ENCODE measurements around the gene ACSF2. TPM values are rescaled to one million over a fixed set of nuclear protein-coding genes. Genes with fewer than 3 reads are reported as not detected.
A peak's percentile ranks its signal among the peaks of the same experiment; 100 is the strongest.

The ACSF2 gene, protein sequence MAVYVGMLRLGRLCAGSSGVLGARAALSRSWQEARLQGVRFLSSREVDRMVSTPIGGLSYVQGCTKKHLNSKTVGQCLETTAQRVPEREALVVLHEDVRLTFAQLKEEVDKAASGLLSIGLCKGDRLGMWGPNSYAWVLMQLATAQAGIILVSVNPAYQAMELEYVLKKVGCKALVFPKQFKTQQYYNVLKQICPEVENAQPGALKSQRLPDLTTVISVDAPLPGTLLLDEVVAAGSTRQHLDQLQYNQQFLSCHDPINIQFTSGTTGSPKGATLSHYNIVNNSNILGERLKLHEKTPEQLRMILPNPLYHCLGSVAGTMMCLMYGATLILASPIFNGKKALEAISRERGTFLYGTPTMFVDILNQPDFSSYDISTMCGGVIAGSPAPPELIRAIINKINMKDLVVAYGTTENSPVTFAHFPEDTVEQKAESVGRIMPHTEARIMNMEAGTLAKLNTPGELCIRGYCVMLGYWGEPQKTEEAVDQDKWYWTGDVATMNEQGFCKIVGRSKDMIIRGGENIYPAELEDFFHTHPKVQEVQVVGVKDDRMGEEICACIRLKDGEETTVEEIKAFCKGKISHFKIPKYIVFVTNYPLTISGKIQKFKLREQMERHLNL
- total RNA-seq (2022) (135 and 161 TPM in 2 replicates), Bru-seq, nascent RNA (percentile 85 among the genes with signal in this experiment), BruChase-seq, experiment 1, labeled RNA remaining after a 2-hour chase (percentile 89 among the genes with signal in this experiment), BruChase-seq, experiment 2, labeled RNA remaining after a 6-hour chase (percentile 85 among the genes with signal in this experiment)
- long read RNA-seq, transcript ACSF2-201 (16 exons, 2,235 nt): major isoform, 25 of 62 reads
- long read RNA-seq, partial matches to known transcripts: 20 of 62 reads
- long read RNA-seq, other reads (novel, unspliced or antisense): 16 of 62 reads

DNA sequence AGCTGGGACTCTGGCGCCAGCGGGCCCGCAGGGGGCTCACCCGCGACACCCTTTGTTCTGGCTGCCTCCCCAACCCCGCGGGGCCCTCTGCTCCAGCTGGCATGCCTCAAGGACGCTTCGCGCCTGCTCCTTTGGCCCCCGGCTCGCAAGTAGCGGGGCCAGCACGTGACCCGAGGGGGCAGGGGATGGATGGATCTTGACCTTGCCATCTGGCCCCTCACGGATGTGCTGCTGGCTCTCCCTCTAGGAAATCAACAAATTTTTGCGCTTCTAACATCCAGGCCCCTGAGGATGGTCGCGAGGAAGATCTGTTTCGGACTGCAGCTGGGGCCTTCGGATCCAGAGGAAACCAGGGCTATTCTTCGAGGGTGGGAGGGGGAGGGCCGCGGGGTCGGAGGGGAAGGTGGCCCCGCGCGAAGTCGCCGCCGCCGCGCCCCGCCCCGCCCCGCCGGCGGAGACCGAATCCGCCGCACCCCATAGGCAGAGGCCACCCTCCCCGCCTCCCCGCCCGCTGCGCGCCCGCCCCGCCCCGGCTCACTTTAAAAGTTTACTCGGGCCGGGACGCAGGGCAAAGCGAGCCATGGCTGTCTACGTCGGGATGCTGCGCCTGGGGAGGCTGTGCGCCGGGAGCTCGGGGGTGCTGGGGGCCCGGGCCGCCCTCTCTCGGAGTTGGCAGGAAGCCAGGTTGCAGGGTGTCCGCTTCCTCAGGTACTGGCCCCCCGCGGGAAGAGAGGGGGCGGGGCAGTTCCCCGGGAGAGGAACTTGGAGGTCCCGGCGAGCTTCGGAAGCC, at the start of gene ACSF2:
Gene ACSF2 (plus strand): TSS at position 537 of the 790 bp plus-strand sequence. CDS start 44 bp downstream, at position 581.
- H3K27me3 ChIP-seq (replicated peaks; ENCODE audit: control insufficient read depth, insufficient read depth, low read length): no peaks in the 10 kb centered on the region
- peaks cover 64% of the 10 kb centered on the region for H3K4me1 ChIP-seq
- peaks cover 6% of the 10 kb centered on the region for H3K36me3 Mint-ChIP-seq (ENCODE audit: insufficient read depth, unreplicated experiment)
- intact Hi-C loops (cut with micrococcal nuclease; ENCODE audit: unreplicated experiment): no loop called here
- TSS peak; percentile 60 for BruUV-seq (replicated peaks)
- H3K27ac Mint-ChIP-seq (ENCODE audit: unreplicated experiment): peak within 1 kb of the TSS; percentile 54
- no peaks in the 10 kb centered on the region for H3K9me3 Mint-ChIP-seq (ENCODE audit: unreplicated experiment)
- CTCF ChIA-PET: interaction anchor here (0.6 to 3.6 kb wide), 16 partner anchors 9 to 420 kb away, joined by 3 to 40 read pairs (median 4); partner anchors contain the start of gene LRRC59
- H3K4me3 ChIP-seq (ENCODE audit: low read depth, low read length): peak within 1 kb of the TSS; percentile 74
- no peaks in the 10 kb centered on the region for H3K9me3 ChIP-seq
- H3K4me3 Mint-ChIP-seq (ENCODE audit: unreplicated experiment): peak within 1 kb of the TSS; percentile 80
- H3K4me1 Mint-ChIP-seq (ENCODE audit: low read depth, unreplicated experiment): peaks cover 60% of the 10 kb centered on the region
- H3K27me3 Mint-ChIP-seq (ENCODE audit: insufficient read depth, unreplicated experiment): no peaks in the 10 kb centered on the region
- TF ChIP-seq, protein P1, sequence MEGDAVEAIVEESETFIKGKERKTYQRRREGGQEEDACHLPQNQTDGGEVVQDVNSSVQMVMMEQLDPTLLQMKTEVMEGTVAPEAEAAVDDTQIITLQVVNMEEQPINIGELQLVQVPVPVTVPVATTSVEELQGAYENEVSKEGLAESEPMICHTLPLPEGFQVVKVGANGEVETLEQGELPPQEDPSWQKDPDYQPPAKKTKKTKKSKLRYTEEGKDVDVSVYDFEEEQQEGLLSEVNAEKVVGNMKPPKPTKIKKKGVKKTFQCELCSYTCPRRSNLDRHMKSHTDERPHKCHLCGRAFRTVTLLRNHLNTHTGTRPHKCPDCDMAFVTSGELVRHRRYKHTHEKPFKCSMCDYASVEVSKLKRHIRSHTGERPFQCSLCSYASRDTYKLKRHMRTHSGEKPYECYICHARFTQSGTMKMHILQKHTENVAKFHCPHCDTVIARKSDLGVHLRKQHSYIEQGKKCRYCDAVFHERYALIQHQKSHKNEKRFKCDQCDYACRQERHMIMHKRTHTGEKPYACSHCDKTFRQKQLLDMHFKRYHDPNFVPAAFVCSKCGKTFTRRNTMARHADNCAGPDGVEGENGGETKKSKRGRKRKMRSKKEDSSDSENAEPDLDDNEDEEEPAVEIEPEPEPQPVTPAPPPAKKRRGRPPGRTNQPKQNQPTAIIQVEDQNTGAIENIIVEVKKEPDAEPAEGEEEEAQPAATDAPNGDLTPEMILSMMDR (IDR thresholded peaks at IDR 0.05; ENCODE audit: insufficient read depth in 1 of 2, low read depth in 1 of 2, low read length in 1 of 2, severe bottlenecking in 1 of 2, unreplicated experiment in 1 of 2): peak in 1 of 2 experiments; percentile 35
- POLR2A ChIA-PET: interaction anchor here (0.5 to 1.6 kb wide), 6 partner anchors 17 to 694 kb away, joined by 4 to 9 read pairs (median 6); partner anchors contain the start of genes LRRC59 and PPP1R9B
- H3K36me3 ChIP-seq (ENCODE audit: control insufficient read depth, insufficient read depth, low read length): no peaks in the 10 kb centered on the region
- peak; percentile 92 to 93 for DNase-seq

DNA sequence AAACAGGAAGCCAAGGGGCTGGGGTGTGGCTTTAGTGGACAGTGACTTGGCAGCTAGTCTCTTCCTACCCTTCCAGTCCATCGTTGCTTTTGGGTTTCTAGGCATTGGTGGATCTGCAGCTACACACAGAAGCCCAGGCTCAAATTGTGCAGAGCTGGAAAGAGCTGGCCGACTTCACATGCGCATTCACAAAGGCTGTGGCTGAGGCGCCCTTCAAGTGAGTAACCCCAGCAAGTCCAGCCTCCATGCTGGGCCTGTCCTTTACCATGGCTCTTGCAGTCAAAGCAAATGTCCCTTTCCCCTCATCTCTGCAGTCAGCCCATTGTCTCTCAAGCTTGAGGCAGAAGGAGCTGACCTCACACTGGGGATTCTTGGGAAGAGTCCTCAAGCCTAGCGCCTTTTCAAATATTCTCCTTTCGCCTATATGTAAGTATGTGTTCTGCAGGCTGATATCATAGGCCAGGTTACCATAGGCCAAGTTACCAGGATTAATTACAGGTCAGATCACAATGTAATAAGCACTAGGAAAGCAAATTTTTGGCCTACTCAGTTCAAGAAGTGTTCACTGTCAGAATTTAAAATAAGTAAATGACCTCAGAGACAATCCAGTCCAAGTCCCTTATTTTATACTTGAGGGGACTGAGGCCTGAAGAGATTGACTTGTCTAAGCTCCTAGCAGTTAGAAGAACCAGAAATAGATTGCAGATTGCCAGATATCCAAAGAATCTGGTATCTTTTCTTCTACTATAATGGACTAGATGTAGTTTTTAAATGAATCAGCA, 46.5 kb upstream of the ACSF2 start:
- Histone ChIP-seq H3K9me3 (no peaks in the 10 kb centered on the region), H3K4me3 (ENCODE audit: low read depth, low read length) (no peak overlapping the region), H3K27me3 (replicated peaks; ENCODE audit: control insufficient read depth, insufficient read depth, low read length) (no peaks in the 10 kb centered on the region), H3K36me3 (ENCODE audit: control insufficient read depth, insufficient read depth, low read length) (peaks cover 7% of the 10 kb centered on the region), H3K4me1 (no peaks in the 10 kb centered on the region)
- H3K4me1 Mint-ChIP-seq (ENCODE audit: low read depth, unreplicated experiment): no peaks in the 10 kb centered on the region
- ChIA-PET CTCF (interaction anchor here (1.1 to 3.5 kb wide), 5 partner anchors 13 to 179 kb away, joined by 3 to 17 read pairs (median 5); partner anchors contain the start of genes COL1A1 and LRRC59), POLR2A (interaction anchor here (0.5 to 1.5 kb wide), 4 partner anchors 17 to 116 kb away, joined by 3 to 7 read pairs (median 4); partner anchors contain the start of gene LRRC59)
- H3K27ac Mint-ChIP-seq (ENCODE audit: unreplicated experiment): no peak overlapping the region
- intact Hi-C loops (cut with micrococcal nuclease; ENCODE audit: unreplicated experiment): no loop called here
- no peak overlapping the region for H3K4me3 Mint-ChIP-seq (ENCODE audit: unreplicated experiment)
- peaks cover 67% of the 10 kb centered on the region for H3K36me3 Mint-ChIP-seq (ENCODE audit: insufficient read depth, unreplicated experiment)
- no TSS peak for BruUV-seq (replicated peaks)
- DNase-seq: no peak
- TF ChIP-seq, protein P1 (IDR thresholded peaks at IDR 0.05; ENCODE audit: insufficient read depth in 1 of 2, low read depth in 1 of 2, low read length in 1 of 2, severe bottlenecking in 1 of 2, unreplicated experiment in 1 of 2): no peak
- H3K9me3 Mint-ChIP-seq (ENCODE audit: unreplicated experiment): no peaks in the 10 kb centered on the region
- H3K27me3 Mint-ChIP-seq (ENCODE audit: insufficient read depth, unreplicated experiment): no peaks in the 10 kb centered on the region
